ENCODE data around the gene AKAP9.
A peak's percentile ranks its signal among the peaks of the same experiment; 100 is the strongest.
"Not testable (repeated sequence)": the region's sequence is repeated elsewhere in the genome, so short reads cannot be mapped to it uniquely, and the experiment has no call there.

The AKAP9 gene

DNA sequence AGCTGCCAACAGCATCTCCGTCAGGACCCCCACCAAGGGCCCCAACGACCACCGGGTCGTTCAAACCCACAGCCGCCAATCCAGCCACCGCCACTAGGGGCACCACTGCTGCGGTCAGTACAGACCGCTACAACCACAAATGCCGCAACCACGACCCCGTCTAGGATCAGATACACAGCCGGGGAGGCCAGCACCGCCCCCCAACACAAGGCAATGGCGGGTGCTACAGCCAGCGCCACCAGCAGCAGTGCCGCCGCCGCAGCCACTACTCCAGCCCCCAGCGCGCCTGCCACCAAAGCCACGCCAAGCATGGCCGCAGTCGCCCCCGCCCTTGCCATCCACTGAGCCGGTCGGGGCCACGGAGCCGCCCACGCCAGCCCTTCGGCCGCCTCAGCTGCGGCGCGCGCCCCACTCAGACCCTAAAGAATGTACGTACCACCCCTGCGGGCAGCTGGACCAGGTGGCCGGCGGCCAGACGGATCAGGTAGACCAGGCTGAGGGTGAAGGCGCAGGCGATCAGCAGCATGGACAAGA, 193.1 kb downstream of the AKAP9 start:
- DNase-seq (ENCODE audit: low read depth in 2 of 2) = peak; percentile 41 to 52

DNA sequence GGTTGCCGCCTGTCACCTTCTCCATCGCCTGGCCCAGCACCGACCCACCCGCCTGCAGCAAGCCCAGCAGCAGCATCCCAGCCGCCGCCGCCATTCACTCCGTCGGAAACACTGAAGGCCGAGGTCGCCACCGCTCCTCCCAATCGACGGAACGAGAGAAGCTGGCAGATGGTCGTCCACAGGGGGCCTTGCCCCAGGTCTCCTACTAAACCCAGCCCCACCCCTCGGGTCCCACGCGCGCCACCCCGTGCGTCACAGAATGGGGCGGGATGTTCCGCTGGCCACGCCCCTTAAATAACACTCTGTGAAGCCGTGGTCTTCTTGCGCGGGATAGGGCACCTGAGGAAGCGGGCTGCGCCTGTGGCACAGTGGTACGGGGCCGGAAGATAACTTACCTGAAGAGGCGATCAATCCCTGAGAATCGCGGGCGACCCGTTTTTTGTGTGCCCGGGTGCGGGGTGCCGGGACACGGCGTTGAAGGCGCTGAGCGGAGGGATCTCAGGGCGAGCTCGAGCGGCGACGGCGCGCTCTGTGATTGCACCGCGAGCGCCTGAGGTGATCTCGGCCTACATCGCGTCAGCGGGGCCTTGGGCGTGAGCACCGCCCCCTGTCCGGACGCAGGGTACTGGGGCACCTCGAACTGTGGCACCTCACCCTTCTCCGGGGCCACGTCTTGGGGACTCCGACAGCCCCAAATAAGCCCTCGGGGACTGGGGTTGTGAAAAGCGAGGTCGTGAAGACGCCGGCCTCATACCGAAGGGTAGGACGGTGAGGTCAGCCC, 193.8 kb downstream of the AKAP9 start, which contains the start of gene CYP51A1:
Gene CYP51A1 (minus strand): TSS at position 207 of the 781 bp plus-strand sequence. CDS start 113 bp downstream, at position 94.
- peak; percentile 83 to 87 for DNase-seq (ENCODE audit: low read depth in 2 of 2)

DNA sequence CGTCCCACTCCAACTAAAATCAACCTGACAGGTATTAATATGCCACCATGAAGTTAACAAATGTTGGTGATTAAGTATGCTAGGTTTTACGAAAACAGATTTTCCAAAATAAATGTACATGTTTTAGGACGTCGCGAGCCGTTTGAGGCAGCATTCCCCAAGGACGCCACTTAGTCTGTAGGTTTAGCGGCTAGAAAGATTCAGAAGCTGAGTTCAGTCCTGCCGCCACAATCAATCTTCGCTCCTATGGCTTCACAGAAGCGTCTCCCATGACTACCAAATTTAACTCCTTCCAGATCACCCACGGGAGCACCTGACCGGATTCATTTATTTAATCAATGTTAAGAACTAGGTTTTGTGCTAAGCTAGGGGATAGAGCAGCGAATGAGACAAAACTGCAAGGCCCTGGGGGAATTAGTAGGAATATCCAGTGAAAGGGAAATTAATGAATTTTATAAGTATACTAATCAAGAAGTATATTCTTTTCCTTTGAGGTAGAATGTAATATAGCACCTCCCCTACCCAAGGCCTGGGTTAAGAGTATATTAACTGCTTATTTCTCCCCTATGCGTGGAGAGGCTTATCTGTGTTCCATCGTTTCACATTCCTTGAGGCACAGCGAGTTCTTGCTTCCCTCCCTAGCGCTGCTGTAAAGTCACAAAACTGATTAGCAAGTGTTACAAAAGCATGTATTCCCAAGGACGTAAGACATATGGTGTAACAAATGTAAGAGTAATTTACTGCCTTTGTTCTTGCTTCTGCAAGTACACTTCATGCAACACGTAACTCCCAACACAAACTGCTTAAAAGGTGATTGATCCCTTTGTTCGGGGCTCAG, 194.6 kb downstream of the AKAP9 start:
- no peak for DNase-seq (ENCODE audit: low read depth in 2 of 2)

DNA sequence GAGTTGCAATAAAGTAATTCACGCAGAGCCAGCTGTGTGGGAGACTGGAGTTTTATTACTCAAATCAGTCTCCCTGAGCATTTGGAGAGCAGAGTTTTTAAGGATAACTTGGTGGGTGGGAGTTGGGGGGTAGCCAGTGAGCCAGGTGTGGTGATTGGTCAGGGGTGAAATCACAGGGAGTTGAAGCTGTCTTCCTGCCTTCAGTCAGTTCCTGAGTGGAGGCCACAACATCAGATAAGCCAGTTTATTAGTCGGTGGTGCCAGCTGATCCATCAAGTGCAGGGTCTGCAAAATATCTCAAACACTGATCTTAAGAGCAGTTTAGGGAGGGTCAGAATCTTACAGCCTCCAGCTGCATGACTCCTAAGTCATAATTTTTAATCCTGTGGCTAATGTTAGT, 196.9 kb downstream of the AKAP9 start:
- no peak for DNase-seq (ENCODE audit: low read depth in 2 of 2)

DNA sequence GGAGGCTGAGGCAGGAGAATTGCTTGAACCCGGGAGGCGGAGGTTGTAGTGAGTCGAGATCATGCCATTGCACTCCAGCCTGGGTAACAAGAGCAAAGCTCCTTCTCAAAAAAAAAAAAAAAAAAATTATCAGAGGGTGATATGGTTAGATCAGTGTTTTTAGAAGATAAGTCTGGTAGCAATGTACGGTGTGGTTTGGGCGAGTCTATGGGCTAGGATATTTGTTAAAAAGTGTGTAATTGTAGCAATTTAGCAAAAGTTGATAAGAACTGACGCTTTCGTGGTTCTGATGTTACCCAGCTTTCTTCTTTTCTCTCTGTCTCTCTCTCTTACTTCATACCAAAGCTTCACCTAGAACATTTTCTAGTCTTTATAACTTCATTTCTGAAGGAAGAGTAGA, 200.5 kb downstream of the AKAP9 start:
- DNase-seq (ENCODE audit: low read depth in 2 of 2) = no peak

DNA sequence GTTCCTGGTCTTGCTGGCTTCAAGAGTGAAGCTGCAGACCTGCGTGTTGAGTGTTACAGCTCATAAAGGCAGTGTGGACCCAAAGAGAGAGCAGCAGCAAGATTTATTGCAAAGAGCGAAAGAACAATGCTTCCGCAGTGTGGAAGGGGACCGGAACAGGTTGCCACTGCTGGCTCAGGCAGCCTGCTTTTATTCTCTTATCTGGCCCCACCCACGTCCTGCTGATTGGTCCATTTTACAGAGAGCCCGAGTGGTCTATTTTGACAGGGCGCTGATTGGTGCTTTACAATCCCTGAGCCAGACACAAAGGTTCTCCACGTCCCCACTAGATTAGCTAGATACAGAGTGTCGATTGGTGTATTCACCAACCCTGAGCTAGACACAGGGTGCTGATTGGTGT, 202.1 kb downstream of the AKAP9 start:
- not testable (repeated sequence) for DNase-seq (ENCODE audit: low read depth in 2 of 2)

DNA sequence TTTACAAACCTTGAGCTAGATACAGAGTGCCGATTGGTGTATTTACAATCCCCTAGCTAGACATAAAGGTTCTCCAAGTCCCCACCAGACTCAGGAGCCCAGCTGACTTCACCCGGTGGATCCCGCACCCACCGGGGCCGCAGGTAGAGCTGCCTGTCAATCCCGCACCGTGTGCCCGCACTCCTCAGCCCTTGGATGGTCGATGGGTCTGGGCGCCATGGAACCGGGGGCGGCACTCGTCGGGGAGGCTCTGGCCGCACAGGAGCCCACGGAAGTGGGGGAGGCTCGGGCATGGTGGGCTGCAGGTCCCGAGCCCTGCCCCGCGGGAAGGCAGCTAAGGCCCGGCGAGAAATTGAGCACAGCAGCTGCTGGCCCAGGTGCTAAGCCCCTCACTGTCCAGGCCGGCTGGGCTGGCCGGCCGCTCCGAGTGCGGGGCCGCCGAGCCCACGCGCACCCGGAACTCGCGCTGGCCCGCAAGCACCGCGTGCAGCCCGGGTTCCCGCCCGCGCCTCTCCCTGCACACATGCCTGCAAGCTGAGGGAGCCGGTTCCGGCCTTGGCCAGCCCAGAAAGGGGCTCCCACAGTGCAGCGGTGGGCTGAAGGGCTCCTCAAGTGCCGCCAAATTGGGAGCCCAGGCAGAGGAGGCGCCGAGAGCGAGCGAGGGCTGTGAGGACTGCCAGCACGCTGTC, 202.7 kb downstream of the AKAP9 start:
- not testable (repeated sequence) for DNase-seq (ENCODE audit: low read depth in 2 of 2)

DNA sequence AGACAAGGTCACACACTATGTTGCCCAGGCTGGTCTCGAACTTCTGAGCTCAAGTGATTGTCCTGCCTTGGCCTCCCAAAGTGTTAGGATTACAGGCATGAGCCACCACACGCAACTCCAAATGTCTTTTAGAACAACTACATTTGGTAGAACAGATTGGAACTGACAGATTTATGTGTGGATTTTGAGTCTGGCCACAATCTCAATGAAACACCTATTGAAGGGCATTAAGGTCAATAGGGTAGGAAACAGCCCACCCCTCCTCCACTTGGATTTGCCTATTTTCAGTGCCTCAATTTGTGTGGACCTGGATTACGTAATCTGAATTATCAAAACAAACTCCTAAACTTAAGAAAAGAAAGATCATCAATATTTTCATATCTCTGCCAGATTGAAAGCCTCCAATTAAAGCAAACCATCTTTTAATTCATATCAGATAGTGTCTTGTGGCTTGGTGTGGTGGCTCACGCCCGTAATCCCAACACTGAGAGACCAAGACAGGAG, 209.1 kb downstream of the AKAP9 start:
- DNase-seq (ENCODE audit: low read depth in 2 of 2) = no peak

DNA sequence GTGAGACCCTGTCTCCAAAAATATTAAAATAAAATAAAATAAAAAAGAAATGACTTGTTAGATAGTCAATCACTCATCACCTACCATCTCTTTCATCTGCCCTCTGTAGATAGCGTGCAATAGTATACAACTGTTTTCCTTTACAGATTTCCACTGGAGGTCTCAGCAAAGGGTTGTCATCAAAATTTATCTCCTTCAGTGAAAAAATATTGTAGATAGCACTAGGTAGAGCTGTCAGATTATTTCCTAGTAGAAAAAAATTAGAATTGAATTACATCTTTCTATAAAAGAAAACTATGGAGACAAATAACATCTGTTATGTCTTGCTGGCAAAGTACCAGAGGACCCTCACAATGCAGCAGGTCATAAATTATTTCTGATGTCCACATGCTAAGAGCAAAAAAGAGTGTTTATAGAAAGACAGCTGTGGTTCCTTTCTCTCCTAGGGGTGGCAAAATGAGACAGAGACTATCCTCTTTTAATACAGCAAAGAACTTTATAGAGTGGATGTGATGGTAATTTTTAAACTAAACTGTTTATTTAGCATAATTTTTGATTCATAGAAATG, 209.9 kb downstream of the AKAP9 start:
- DNase-seq (ENCODE audit: low read depth in 2 of 2) = no peak

DNA sequence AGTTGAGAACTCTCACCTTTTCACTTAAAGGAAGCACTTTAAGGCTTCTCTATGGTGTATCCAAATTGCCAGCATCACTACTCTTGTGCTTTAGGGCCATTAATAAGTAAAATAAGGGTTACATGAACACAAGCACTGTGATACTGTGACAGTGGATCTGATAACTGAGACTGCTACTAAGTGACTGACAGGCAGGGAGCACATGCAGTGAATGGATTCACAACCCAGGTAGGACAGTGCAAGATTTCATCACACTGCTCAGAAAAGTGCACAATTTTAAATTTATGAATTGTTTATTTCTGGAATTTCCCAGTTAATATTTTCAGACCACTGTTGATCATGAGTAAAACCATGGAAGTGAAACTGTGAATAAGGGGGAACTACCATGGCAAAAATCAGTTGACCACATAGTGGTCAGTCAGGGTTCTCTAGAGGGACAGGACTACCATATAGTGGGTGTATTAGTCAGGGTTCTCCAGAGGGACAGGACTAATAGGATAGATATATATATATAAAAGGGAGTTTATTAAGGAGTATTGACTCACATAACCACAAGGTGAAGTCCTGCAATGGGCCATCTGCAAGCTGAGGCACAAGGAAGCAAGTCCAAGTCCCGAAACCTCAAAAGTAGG, 214.6 kb downstream of the AKAP9 start:
- no peak for DNase-seq (ENCODE audit: low read depth in 2 of 2)

DNA sequence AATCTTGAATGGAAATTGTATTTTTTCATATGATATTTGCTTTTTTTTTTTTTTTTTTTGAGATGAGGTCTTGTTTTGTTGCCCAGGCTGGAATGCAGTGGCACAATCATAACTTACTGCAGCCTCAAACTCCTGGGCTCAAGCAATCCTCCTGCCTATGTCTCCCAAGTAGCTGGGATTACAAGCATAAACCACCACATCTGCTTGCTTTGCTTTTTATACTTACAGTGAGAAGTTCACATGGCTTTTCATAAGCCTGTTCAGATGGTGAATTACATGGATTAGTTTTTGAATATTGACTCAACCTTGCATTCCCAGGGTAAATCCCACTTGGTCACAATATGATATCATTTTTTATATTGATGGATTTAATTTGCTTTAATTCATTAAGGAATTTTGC, 216.3 kb downstream of the AKAP9 start:
- no peak for DNase-seq (ENCODE audit: low read depth in 2 of 2)

DNA sequence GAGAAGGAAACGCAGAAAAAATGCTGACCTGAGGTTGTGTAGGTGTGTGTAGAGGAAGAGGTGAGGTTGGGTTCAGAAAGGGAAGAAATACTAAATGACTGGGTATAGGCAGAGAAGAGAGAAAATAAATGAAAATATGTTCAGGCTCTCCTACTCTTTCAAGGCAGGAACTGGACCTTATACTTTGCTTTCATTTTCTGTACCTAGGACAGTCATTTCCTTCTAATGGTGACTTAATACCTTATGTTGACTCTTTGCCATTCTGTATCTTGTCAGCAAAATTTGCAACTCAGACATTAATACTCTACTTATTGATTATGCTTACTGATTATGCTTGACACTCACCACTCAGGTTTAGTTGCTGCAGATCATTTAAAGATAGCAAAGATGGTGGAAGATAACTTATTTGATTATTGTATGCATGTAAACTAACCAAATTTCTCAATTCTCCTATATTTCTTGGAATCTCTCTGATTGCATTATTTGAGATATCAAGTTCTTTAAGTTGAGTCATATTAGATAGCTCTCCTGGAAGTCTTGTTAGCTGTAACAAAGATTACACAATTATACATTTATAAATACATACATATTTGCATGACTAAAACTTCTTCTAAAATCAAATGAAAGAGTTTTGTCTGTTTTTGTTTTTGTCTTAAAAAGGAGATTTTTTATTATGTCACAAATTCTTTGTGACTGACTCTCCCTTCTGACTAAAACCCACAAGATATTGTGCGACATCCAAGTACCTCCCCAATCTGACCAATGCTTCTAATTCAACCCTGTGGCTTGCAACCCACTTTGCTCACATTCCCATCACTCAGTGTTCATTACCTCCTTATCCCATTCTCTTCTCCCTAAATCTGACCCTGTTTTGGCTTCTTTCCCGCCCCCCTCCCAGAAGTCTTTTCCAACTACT, 218.3 kb downstream of the AKAP9 start:
- DNase-seq (ENCODE audit: low read depth in 2 of 2) = no peak
